Stimulated activated CD4-positive, alpha-beta T cell treated with anti-CD3 and anti-CD28 coated beads, Interleukin-1b, Interleukin-23, amount 100 ng/mL, for 4 hours (primary cell): ENCODE data around the gene TET2.
A peak's percentile ranks its signal among the peaks of the same experiment; 100 is the strongest.

Experiments used
- DNase-seq, 2 donors: peaks; one replicate each; pipeline ENCODE4 v3.0.0-alpha.2; 2020; ENCODE audit warnings: low read depth in 2 of 2

Gene TET2

DNA sequence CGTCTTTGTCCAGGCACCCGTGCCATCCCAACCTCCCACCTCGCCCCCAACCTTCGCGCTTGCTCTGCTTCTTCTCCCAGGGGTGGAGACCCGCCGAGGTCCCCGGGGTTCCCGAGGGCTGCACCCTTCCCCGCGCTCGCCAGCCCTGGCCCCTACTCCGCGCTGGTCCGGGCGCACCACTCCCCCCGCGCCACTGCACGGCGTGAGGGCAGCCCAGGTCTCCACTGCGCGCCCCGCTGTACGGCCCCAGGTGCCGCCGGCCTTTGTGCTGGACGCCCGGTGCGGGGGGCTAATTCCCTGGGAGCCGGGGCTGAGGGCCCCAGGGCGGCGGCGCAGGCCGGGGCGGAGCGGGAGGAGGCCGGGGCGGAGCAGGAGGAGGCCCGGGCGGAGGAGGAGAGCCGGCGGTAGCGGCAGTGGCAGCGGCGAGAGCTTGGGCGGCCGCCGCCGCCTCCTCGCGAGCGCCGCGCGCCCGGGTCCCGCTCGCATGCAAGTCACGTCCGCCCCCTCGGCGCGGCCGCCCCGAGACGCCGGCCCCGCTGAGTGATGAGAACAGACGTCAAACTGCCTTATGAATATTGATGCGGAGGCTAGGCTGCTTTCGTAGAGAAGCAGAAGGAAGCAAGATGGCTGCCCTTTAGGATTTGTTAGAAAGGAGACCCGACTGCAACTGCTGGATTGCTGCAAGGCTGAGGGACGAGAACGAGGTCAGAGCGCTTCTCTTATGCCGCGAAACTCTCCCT lies at the start of gene TET2:
TET2 (plus strand) TSS at position 601 of the 740 bp plus-strand sequence. CDS start 87,067 bp downstream, outside the sequence.
- DNase-seq = peak; percentile 68 to 71

DNA sequence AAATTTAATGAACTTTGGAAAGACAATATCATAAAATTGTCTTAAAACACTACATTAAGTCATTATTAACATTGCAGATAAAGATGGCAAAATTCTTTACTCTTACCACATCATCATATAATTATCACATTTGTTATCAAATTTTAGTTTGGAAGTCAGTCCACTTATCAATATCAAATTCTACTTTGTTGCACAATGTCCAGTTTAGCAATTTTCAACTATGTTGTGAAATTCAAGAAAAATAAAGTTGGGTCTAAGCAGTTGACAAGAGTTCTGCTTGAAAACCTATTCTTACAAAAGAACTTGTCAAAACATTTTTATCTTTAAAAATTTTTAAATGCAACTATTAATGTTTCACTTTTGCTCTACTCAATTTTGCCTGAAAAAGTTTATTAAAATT lies 44.7 kb upstream of the TET2 start:
- no peak for DNase-seq

DNA sequence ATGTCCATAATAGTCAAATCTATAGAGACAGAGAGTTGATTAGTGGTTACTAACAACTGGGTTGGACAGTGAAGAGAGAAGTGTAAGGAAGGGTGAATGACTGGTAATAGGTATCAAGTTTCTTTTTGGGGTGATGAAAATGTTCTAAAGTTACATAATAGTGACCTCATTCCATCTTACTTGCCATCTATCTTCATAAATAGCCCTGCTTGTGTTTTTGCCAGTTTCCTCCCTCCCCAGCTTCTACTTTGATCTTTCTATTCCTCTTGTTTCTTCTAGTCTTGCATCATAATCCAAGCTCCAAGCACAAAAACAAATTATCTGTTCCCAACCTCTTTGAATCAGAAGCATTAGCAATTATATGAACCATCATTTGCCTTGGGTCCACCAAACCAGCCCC lies 40.2 kb upstream of the TET2 start:
- DNase-seq = no peak

DNA sequence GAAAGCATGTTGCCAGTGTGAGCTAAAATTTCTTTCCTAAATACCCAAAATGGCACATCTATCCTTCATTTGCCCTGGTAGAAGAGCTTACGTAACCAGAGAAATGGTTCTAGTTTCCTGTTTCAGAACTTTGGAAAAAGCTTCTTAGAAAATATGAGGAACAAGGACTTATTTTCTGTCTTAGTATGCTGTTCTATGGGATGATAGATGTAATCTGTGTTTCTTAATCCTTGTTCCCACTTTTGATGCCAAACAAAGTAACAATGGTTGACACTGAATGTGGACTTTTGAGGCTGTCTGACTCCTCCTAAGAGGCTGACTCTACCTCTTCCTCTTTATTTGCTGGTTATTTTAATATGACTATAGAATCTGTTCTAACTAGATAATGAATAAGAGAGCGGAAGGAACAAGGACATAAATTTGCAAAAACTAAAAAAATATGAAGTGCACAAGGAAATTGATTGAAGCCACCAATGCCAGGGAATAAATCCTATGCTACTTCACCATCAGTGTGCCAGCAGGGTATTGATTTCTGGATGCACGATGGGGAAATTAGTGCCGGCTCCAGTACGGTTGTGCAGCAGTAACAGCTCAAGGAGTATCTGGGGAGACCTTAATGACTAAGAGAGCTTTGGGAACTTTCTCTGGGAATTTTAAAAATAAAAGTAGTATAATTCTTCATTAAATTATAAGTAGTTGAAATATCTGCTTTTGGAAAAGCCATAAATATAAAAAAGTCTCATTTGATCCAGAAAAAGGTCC lies 39.4 kb upstream of the TET2 start:
- no peak for DNase-seq

DNA sequence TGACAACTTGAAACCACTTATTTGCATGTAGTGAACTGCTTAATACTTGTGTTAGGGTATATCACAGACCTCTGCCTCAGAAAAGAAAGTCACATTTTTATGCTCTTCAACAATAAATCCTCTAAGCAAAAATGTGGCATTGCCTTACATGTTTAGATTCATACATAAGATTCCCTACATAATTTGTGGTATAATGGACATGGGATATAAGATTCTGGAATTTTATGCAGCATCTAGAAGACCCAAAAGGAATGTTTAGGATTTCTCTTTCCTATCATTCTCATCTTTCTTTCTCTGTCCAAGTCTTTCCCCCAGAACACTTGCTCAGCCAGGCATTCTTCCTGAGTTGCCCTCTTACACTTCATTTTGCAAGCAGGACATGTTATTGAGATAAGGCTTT lies 37.7 kb upstream of the TET2 start:
- no peak for DNase-seq

DNA sequence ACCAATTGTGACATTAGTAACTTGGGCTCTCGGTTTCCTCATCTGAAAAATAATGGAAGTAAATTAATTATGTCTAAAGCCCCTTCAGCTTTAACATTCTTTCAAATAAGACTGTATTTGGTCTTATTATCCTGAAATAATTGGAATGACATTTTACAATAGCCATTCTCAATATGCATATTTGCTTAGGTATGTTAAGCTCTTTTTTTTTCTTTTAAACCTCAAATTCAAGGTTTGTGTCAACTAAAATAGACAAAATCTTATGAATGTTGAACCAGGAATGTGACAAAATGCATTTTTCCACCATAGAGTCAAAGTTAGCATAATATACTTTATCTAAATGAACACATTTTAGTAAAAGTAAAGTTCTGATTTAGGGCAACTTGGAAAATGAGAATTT lies 34.4 kb upstream of the TET2 start:
- DNase-seq = no peak

DNA sequence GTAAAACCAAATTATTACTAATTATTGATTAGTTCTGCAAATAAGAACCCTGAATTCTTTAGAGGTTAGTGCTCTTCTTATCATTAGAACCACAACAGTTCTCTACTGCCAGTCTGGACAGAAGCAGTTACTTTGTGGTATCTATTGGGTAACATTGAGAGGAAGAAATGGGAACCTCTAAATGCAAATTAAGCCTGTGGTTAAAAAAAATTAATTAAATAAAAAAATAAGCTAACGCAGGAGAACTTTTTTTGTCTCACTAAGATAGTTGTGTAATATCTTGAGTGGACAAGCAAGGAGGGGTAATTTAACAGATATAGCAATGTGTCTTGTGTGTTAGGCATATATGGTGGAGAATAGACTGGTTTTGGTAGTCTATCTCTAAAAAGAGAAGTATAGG lies 32.9 kb upstream of the TET2 start:
- DNase-seq = no peak

DNA sequence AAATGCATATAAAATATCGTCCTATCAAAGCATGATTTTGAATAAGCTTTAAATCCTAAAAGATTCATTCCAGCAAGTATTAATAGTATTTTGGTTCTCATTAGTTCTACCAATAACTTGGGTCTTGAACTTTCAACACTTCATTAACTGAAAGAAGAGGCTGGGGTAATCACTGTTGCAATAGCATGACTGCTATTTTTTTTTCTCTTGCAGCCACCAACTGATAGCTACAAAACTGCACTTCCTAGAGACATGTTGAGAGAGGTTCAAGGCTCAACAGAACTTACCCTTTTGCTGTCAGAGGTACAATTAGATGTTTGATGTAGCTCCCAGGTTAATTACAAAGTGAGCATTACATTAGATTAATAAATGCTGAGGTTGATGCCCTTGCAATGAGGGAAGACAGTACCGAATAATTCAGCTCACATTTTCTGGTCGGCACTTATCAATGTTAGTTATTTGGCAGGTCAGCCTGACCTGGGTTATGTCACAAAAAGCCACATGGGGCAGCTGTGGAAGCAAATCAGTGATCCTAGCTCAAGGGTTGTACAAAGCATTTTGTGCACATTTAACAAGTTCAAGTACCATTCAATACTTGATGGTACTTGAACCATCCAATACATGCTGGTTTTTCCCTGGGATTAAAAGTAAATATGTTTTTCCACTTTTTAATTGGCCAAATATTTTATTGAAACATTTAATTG lies 29.9 kb upstream of the TET2 start:
- no peak for DNase-seq

DNA sequence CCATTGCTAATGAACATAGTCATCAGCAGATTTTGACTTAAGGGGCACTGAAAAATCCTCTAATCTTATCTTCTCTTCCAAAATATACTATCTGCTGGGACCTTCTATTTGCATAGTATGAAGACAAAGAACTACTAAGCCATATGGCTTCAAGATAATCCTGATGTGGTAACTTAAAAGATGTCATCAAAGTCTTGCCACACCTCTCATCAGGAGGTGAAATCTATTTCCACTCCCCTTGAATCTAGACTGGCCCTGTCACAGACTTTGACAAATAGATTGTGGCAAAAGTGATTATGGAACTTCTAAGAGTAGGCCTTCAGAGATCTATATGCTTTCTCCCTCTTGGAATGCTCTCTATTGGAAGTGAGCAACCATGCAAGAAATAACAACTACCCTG lies 27.3 kb upstream of the TET2 start:
- no peak for DNase-seq

DNA sequence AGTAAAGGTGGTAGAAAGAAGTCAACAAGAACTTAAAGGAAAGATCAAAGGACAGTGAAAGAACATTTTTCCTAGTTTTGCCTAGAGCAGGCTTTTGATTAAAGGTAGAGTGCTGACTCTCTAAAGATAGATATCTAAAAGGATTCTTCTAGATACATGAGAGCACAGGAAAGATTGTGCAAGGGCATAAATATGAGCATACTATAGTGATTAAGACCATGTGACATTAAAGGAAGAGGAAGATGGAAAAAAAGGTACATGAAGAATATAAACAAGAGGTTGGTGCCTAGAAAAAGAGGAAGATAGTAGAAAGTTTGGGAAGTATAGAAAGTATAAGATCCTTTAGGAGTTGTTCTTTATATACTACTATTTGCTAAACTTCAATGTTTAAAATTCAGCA lies 26.1 kb upstream of the TET2 start:
- no peak for DNase-seq

DNA sequence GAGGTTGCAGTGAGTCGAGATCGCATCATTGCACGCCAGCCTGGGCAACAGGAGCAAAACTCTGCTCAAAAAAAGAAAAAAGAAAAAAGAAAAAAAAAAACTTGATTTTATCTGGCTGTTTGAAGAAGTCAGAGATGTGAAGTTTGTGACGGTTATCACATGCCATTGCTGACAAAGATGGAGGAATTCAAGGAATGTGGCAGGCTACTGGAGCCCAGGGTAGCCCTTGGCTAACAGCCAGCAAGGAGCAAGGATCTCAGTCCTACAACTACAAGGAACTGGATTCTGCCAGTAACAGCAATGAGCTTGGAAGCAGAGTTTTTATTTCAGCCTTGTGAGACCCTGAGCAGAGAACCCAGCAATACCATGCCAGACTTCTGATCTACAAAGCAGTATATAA lies 24.3 kb upstream of the TET2 start:
- no peak for DNase-seq

DNA sequence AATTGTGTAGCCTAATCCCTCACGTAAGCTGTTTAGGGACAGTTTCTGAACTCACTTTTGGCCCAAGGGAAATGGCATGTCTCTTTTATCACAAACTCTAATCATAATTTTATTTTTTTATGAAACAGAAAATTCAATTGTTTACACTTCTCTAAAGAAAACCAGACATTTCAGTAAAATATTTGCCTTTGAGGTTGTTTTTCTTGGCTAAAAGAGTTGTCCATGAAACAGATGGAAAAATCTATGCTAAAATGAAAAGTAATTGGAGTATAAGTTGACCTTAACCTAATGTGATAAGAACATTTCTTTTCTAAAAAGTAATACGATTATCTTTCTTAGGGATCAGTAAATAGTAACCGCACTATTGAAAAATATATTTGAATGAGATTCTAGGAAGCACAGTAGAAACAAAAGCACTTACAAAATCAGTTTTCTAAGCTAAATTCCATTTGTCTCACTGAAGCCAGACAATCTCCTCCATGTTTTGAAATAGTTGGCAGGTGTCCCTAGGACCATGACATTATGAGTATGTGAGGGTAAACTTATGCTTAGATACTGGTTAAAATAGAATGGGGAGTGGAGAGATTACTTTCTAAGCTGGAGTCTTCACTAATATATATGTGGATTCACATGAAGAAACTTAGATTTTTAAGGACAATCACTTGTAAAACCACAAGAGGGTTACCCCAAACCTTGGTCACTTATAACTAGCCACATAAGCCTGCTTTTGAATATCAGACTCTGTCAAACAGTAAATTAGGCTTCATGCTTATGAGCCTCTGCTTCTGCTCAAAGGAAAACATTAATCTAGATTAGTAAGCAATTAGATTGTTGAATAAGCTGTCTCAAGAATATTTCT lies 20.1 kb upstream of the TET2 start:
- DNase-seq = no peak

DNA sequence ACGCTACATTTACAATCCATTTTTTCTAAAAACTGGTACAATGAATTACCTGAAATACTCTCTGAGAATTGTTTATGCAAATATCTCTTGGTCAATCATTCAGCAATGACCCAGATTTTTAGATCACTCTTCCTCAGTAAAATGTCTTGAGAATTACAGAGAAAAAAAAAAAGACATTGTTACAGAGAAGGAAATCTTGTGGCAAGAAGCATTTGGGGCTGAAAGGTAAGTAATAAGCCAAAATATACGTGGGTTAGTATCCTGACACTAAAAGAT lies 19.6 kb upstream of the TET2 start:
- no peak for DNase-seq

DNA sequence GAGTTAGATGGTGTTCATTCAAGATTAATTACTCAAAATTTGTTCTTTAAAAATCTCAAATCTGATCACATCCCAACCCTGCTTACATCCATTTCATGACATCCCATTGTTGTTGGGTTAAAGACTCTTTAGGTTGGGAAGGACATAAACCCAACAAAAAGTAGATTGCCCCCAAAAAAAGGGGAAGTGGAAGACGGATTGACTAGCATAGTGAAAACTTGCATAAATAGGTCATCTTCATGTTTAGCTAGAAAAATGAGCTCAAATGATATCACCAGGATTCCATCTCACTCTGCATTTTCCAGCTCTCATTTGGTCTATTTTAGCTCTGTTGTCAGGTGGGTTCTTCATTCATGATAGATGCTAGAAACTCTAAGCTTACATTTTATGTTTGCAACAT lies 18.5 kb upstream of the TET2 start:
- DNase-seq = no peak

DNA sequence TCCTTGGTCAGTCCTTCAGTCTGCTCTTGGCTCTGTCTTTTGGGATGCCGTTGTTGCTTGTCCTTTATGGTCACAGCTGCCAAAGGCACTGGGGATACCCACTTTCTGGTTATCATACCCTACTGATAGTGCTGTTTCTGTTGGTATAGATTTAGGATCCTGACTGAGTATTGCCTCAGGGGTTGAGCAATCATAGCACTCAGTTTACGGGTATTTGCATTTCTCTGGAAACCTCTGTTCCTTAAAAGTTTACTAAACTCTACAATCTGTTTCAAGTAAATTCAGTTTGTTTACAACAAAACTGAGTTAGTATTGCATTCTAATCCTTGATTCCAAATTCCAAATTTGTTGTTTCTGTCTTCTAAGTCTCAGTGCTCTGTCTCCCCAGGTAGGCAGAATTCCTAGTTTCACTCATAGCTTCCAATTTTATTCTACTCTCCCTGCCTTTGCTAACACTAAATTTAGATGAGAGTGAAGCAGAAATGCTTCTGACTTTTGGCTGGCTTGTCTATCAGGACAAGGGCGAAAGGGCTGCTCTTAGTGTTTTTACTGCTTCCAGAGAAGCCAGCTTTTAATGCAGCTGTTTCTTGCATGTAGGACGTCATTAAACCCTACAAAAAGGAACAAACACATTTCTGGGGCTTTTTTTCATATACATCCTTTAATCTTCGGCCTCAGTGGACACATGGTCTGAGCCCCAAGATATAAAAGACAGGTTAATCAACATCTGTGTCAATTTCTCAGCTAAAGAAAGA lies 17.2 kb upstream of the TET2 start:
- DNase-seq = no peak

DNA sequence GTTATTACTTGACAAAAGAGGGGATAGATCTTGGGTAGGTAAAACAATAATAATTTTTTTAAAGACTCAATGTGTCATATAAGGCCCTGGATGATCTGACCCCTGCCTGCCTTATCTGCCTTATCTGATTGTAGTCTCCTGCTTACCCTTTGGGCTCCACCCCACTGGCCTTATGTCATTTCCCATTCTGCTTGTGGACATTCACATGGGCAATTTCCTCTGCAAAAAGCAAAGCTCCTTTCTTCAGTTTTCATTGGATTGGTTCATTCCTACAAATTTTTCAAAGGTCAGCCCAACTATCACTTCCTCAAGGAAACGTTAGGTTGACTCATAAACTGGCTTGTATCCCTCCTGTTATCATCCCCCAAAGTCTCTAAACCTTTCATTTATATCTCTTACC lies 15.7 kb upstream of the TET2 start:
- no peak for DNase-seq

DNA sequence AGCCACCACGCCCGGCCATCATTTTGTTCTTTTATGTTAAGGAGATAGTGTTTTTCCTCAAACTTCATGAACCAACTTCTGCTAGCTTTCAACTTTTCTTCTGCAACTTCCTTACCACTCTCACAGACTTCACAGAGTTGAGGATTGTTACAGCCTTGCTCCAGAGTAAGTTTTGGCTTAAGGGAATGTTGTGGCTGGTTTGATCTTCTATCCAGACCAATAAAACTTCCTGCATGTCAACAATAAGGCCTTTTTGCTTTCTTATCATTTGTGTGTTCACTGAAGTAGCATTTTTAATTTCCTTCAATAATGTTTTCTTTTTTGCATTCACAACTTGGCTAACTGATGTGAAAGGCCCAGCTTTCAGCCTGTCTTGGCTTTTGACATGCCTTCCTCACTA lies 12.7 kb upstream of the TET2 start:
- no peak for DNase-seq

DNA sequence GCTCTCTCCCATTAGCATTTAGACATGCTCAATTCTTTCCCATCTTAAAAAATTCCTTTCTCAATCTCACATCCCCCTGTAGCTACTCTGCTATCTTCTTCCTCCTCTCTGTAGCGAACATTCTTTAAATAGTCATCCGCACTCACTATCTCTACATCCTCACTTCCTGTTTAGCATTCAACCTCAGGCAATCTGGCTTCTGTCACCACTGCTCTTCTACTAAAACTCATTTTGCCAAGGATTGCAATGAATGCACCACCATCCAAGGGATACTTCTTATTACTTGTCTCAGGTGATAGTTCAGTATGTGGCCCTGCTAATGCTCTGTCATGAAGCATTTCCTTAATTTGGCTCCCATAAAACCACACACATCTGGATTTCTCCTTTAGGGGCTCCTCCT lies 10.9 kb upstream of the TET2 start:
- DNase-seq = no peak

DNA sequence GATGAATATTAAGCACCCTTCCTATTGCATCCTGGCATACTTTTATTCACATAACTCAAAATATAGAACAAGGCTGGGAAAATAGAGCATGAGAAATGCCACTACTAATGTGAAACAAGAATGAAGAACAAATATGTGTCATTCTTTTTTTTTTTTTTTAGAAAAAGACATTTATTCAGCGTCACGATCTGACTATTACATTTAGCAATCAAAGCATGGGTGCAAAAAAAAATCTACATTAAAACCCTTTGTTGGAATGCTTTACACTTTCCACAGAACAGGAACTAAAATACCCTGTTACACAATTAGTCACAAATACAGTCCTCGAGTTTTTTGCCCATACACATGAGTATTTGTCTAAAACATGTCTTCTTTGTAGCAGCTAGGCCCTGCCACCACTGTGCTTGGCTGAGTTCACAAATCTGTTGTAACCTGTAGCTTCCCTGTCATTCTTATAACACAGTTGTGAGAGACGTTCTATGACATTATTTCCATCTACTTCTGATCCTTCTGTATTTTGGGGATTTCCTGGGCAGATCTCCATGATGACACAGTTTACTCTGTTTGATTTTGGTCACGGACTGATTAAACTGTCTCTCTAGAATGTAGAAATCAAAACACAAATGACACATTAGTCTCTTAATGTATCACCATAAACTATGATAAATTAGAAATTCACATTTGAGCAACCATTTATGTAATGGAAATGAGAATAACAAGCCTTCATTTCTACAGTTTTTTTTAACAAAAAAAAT lies 9.4 kb upstream of the TET2 start:
- no peak for DNase-seq

DNA sequence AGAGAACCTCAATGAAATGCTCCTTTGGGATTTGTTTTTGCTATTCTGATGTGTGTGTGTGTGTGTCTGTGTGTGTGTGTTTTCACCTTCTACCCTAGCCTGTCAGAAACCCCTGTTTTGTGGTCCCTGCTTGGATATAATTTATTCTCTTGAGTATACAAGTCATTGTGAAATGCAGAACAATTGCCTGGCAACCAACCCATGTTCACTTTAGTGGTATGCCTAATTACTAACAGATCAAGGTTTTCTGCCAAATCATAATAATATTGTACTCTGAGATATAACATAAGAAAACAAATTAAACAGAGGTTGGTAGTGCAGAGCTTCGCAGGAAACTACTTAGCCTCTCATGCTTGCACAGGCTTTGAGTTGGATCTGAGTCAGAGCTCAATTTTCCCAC lies 7.0 kb upstream of the TET2 start:
- DNase-seq = no peak
